ENCODE data around the gene GPR176.

Gene GPR176

GRCh38 chr15:39799552-39800011, 120.5 kb downstream of the GPR176 start:
- DNase-seq, result no peak

- DNase-seq, result no peak
Observed at GRCh38 chr15:39798382-39798781, 121.7 kb downstream of the GPR176 start.

GRCh38 chr15:39797407-39797806, 122.7 kb downstream of the GPR176 start:
- DNase-seq, result no peak

GRCh38 chr15:39796601-39797000, 123.5 kb downstream of the GPR176 start:
- peak in 1 of 3 experiments; percentile 8 for DNase-seq

GRCh38 chr15:39795486-39795885, 124.6 kb downstream of the GPR176 start:
- no peak for DNase-seq

- no peak for DNase-seq
Observed at GRCh38 chr15:39794954-39795353, 125.1 kb downstream of the GPR176 start.

GRCh38 chr15:39793923-39794322, 126.1 kb downstream of the GPR176 start:
- DNase-seq, result no peak

- no peak for DNase-seq
Observed at GRCh38 chr15:39792844-39793335, 127.2 kb downstream of the GPR176 start.

- DNase-seq, result no peak
Observed at GRCh38 chr15:39792025-39792843, 127.8 kb downstream of the GPR176 start.

- DNase-seq, result no peak
Observed at GRCh38 chr15:39789736-39790135, 130.3 kb downstream of the GPR176 start.

GRCh38 chr15:39788800-39789565, 131.1 kb downstream of the GPR176 start:
- no peak for DNase-seq

- no peak for DNase-seq
Observed at GRCh38 chr15:39788108-39788507, 132.0 kb downstream of the GPR176 start.

- peak in 1 of 3 experiments; percentile 6 for DNase-seq
Observed at GRCh38 chr15:39787479-39787878, 132.6 kb downstream of the GPR176 start.

GRCh38 chr15:39786447-39787056, 133.5 kb downstream of the GPR176 start:
- peak; percentile 23 to 75 (median 58) for DNase-seq

- peak in 1 of 3 experiments; percentile 14 for DNase-seq
Observed at GRCh38 chr15:39785841-39786240, 134.2 kb downstream of the GPR176 start.

GRCh38 chr15:39785139-39785538, 134.9 kb downstream of the GPR176 start:
- peak; percentile 3 to 50 (median 14) for DNase-seq

- DNase-seq, result peak in 1 of 3 experiments; percentile 19
Observed at GRCh38 chr15:39784638-39785037, 135.4 kb downstream of the GPR176 start.

GRCh38 chr15:39784125-39784524, 135.9 kb downstream of the GPR176 start:
- DNase-seq, result no peak

- DNase-seq, result peak in 2 of 3 experiments; percentile 22 to 42
Observed at GRCh38 chr15:39783244-39783820, 136.7 kb downstream of the GPR176 start.

GRCh38 chr15:39782441-39783138, 137.5 kb downstream of the GPR176 start, which contains the start of gene FSIP1:
Gene FSIP1 (minus strand): TSS chr15:39782841. CDS start chr15:39776524, 6,317 bp downstream.
- peak; percentile 85 to 97 (median 94) for DNase-seq

- no peak for DNase-seq
Observed at GRCh38 chr15:39781967-39782302, 138.1 kb downstream of the GPR176 start.
